HG02623 (cell line): ENCODE results near the gene NARF.
"Not testable (repeated sequence)": the region's sequence is repeated elsewhere in the genome, so short reads cannot be mapped to it uniquely, and the experiment has no call there.

Experiments used
- ATAC-seq: cut with Tn5 transposase; IDR thresholded peaks from one replicate; pipeline ENCODE4 v1.9.1; 2021; ENCODE audit warnings: moderate library complexity; ENCODE audit not compliant: unreplicated experiment

NARF gene

DNA sequence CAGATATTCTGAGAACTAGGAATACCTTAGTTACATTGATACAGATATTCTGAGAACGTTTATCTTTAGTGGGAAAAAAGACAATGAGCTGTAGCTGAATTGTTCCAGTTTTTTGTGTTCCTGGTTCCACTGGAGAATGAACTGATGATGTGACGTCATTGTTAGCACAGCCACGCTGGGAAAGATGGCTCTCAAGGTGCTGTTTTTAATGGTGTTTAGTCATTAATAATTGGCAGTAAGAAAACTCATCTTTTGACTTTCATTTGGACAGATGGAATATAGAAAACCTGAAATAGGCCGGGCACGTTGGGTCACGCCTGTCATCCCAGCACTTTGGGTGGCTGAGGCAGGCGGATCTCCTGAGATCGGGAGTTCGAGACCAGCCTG is 71.4 kb downstream of the NARF start:
- ATAC-seq, result no peak

DNA sequence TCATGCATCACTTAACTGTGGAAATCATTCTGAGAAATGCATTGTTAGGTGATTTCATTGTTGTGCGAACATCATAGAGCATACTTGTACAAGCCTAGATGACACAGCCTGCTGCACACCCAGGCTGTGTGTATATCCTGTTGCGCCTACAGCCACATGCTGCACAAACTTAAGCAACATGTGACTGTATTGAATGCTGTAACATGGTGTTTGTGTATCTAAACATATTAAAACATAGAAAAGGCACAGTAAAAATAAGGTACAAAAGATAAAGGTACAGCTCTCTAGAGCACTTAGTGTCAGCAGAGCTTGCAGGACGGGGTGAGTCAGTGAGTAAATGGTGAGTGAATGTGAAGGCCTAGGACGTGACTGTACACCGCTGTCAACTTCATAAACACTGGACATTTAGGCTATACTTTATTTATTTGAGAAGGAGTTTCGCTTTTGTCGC is 72.9 kb downstream of the NARF start:
- ATAC-seq, result no peak

GRCh38 chr17:82534401-82534812 is 75.9 kb downstream of the NARF start:
- no peak for ATAC-seq

DNA sequence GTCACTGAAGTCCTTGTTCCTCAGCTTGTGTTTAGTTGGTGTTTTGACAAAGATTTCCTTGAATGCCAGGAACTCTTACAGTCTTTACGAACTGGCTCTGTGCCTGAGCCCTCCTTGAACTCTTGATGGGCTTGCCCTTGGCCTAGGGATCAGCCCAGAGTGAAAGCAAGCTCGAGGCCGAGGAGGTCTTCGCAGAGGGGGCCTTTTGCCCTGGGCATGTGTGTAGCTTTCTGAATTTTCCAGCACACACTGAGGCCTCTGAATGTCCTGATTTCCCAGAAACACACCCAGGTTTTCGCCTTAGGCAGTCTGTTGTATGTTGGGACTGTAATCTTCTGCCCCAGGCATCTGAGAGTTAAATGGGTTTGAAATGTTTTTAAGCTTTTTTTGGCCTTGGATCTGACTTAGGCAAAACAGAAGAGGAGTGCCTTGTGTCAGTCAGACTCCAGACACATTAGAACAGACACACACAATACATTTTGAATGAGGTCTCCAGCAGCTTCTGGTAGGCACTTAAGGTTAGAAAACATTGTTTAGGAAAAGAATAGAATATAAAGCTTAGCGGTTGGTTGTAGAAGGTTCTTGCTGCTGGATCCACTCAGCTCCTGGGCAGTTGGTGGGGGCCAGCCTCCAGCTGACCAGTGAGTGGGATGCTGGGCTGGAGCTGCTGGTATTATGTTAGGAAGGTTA is 78.1 kb downstream of the NARF start:
- no peak for ATAC-seq

DNA sequence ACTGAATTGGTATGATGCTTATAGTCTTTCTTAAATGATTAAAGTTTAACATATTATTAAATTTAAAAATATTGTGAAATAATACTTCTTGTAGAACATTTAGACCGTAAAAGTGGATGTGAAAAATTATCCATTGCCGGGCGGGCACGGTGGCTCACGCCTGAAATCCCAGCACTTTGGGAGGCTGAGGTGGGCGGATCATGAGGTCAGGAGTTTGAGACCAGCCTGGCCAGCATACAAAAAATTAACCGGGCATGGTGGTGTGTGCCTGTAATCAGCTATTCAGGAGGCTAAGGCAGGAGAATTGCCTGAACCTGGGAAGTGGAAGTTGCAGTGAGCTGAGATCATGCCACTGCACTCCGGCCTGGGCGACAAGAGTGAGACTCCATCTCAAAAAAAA is 78.7 kb downstream of the NARF start:
- ATAC-seq, result not testable (repeated sequence)

- ATAC-seq, result not testable (repeated sequence)
These were observed 80.5 kb downstream of the NARF start for GRCh38 chr17:82539076-82539475.
